GM06990 (cell line): ENCODE measurements around the gene NECAB3.

Source experiments
- DNase-seq: peaks from one replicate; pipeline ENCODE4 v3.0.0-alpha.2; 2011; ENCODE audit not compliant: insufficient read length; ENCODE audit errors: extremely low read depth
- H3K27me3 ChIP-seq: replicated peaks from 2 replicates; pipeline ENCODE4 v1.6.0; 2011; ENCODE audit warnings: low read length; ENCODE audit not compliant: control insufficient read depth, insufficient read depth
- H3K36me3 ChIP-seq: 2 replicates; pipeline ENCODE4 v1.5.1; 2011; ENCODE audit warnings: low read length; ENCODE audit not compliant: control insufficient read depth, insufficient read depth
- H3K4me3 ChIP-seq: replicated peaks from 2 replicates; pipeline ENCODE4 v1.5.1; 2011; ENCODE audit warnings: low read depth, mild to moderate bottlenecking, control low read depth, low read length
- CTCF ChIP-seq: IDR thresholded peaks from 2 replicates; pipeline ENCODE4 v1.5.1; 2011; ENCODE audit warnings: low read length, control low read depth, mild to moderate bottlenecking, inconsistent platforms; ENCODE audit not compliant: insufficient read depth, poor library complexity, severe bottlenecking

NECAB3 gene

GRCh38 chr20:33669873-33670640 is 4.2 kb downstream of the NECAB3 start:
- no peak for DNase-seq
- H3K27me3 ChIP-seq, result no peaks in the 10 kb centered on the region
- peaks cover 2% of the 10 kb centered on the region for H3K36me3 ChIP-seq
- TF ChIP-seq CTCF, result no peak
- no peak overlapping the region for H3K4me3 ChIP-seq

GRCh38 chr20:33669224-33669623 is 5.0 kb downstream of the NECAB3 start:
- peaks cover 2% of the 10 kb centered on the region for H3K36me3 ChIP-seq
- no peak for TF ChIP-seq CTCF
- DNase-seq, result no peak
- H3K27me3 ChIP-seq, result no peaks in the 10 kb centered on the region
- no peak overlapping the region for H3K4me3 ChIP-seq

GRCh38 chr20:33668466-33669155 is 5.6 kb downstream of the NECAB3 start:
- no peak for DNase-seq
- Histone ChIP-seq H3K27me3 (no peaks in the 10 kb centered on the region), H3K4me3 (peak overlapping the region; percentile 74; the same call in 1 of the 2 replicates), H3K36me3 (peaks cover 2% of the 10 kb centered on the region)
- TF ChIP-seq CTCF, result no peak

GRCh38 chr20:33667676-33668465 is 6.4 kb downstream of the NECAB3 start:
- TF ChIP-seq CTCF, result peak; percentile 98
- DNase-seq, result peak; percentile 88
- peak overlapping the region; percentile 74 for H3K4me3 ChIP-seq
- H3K36me3 ChIP-seq, result peaks cover 2% of the 10 kb centered on the region
- no peaks in the 10 kb centered on the region for H3K27me3 ChIP-seq

- peak; percentile 79 for DNase-seq
- no peak for TF ChIP-seq CTCF
- Histone ChIP-seq H3K27me3 (no peaks in the 10 kb centered on the region), H3K36me3 (peaks cover 2% of the 10 kb centered on the region), H3K4me3 (peak overlapping the region; percentile 74)
Measured at GRCh38 chr20:33667245-33667675, 7.0 kb downstream of the NECAB3 start.
